Mammary epithelial cell (primary cell): Measurements from ENCODE around the gene WDR59.

Experiments used
- CTCF ChIP-seq, 2 donors: IDR thresholded peaks in 1 of 2; conservative IDR thresholded peaks in 1 of 2; 2 replicates each; pipeline ENCODE4 v1.5.1; 2011 to 2012; ENCODE audit warnings: inconsistent platforms in 2 of 2, low read length in 2 of 2, mild to moderate bottlenecking in 2 of 2, control low read depth in 1 of 2, low read depth in 1 of 2; ENCODE audit not compliant: insufficient read depth in 1 of 2; ENCODE audit errors: extremely low read depth in 1 of 2
- EZH2 ChIP-seq: IDR thresholded peaks from 2 replicates; pipeline ENCODE4 v1.6.1; 2012; ENCODE audit warnings: low read length, inconsistent platforms, borderline replicate concordance

- TF ChIP-seq CTCF (conservative IDR thresholded peaks at IDR 0.05 in 1 of 2, IDR thresholded peaks at IDR 0.05 in 1 of 2; ENCODE audit: extremely low read depth in 1 of 2, insufficient read depth in 1 of 2, low read depth in 1 of 2, low read length in 2 of 2) (no peak), EZH2 (no peak)
Measured at GRCh38 chr16:75022567-75022966, 37.6 kb upstream of the WDR59 start.
